H1 (cell line): ENCODE data around the gene SEPTIN7. TPM values are rescaled to one million over a fixed set of nuclear protein-coding genes. Genes with fewer than 3 reads are reported as not detected.
A peak's percentile ranks its signal among the peaks of the same experiment; 100 is the strongest.

Source experiments
- CTCF ChIA-PET: fragments of 300-600 bp; sonication (Branson Sonifier 250); formaldehyde crosslinking; loops from one replicate; lab custom pipeline; 2021; ENCODE audit not compliant: partially characterized antibody; lab: Charles Lee
- POLR2A ChIA-PET: fragments of 300-600 bp; sonication (Branson Sonifier 250); formaldehyde crosslinking; loops from one replicate; lab custom pipeline; 2021; ENCODE audit warnings: inconsistent platforms; ENCODE audit not compliant: partially characterized antibody; lab: Charles Lee
- DNase-seq, 2 experiments: peaks; one replicate each; pipeline versions ENCODE4 v3.0.0 to v3.0.0-alpha.2; 2010 to 2022; ENCODE audit warnings: low spot score in 2 of 2, low read depth in 1 of 2, mixed read lengths in 1 of 2
- FAIRE-seq: peaks from 2 replicates; lab custom pipeline; 2011; peaks lifted over from hg19 to GRCh38; lab: Jason Lieb, UNC
- H2AFZ ChIP-seq: 2 replicates; pipeline ENCODE4 v1.8.1; 2012; ENCODE audit warnings: low read length, inconsistent platforms
- H2AK5ac ChIP-seq: 2 replicates; pipeline ENCODE4 v1.6.1; 2013; ENCODE audit warnings: low read depth, low read length
- H2BK120ac ChIP-seq: replicated peaks from 2 replicates; pipeline ENCODE3; 2013; ENCODE audit warnings: low read depth, low read length, inconsistent platforms
- H2BK12ac ChIP-seq: 2 replicates; pipeline ENCODE4 v1.6.1; 2013; ENCODE audit warnings: low read depth, low read length
- H2BK15ac ChIP-seq: 2 replicates; pipeline ENCODE4 v1.6.1; 2013; ENCODE audit warnings: low read length
- H2BK20ac ChIP-seq: 2 replicates; pipeline ENCODE4 v1.6.1; 2013; ENCODE audit warnings: low read length
- H2BK5ac ChIP-seq: 2 replicates; pipeline ENCODE4 v1.6.1; 2013; ENCODE audit warnings: low read depth, low read length
- H3K14ac ChIP-seq: 2 replicates; pipeline ENCODE4 v1.6.1; 2013; ENCODE audit warnings: inconsistent platforms; ENCODE audit not compliant: insufficient read length
- H3K18ac ChIP-seq: 2 replicates; pipeline ENCODE4 v1.6.1; 2013; ENCODE audit warnings: low read length; ENCODE audit errors: extremely low read depth
- H3K23ac ChIP-seq: 2 replicates; pipeline ENCODE4 v1.6.1; 2013; ENCODE audit warnings: inconsistent platforms; ENCODE audit not compliant: insufficient read length
- H3K23me2 ChIP-seq: 2 replicates; pipeline ENCODE4 v1.6.1; 2013; ENCODE audit warnings: low read depth, low read length
- H3K27ac ChIP-seq: 2 replicates; pipeline ENCODE4 v1.6.1; 2011; ENCODE audit warnings: low read depth, low read length, inconsistent platforms
- H3K27me3 ChIP-seq, 4 experiments: replicated peaks in 1 of 4; 1 replicate in 1 of 4; 2 replicates in 3 of 4; pipeline versions ENCODE4 v1.6.1 to v1.8.1; 2011 to 2013; ENCODE audit warnings: low read length in 3 of 4, mild to moderate bottlenecking in 3 of 4, inconsistent platforms in 2 of 4, mixed read lengths in 2 of 4, moderate library complexity in 1 of 4; ENCODE audit not compliant: control insufficient read depth in 3 of 4, insufficient read depth in 3 of 4; ENCODE audit errors: extremely low read depth in 1 of 4
- H3K36me3 ChIP-seq, 4 experiments: 2 replicates each; pipeline versions ENCODE4 v1.6.1 to v1.8.1; 2011 to 2013; ENCODE audit warnings: mild to moderate bottlenecking in 4 of 4, low read length in 3 of 4, moderate library complexity in 2 of 4, control low read depth in 1 of 4, inconsistent platforms in 1 of 4; ENCODE audit not compliant: insufficient read depth in 4 of 4, control insufficient read depth in 2 of 4
- H3K4ac ChIP-seq: replicated peaks from 2 replicates; pipeline ENCODE3; 2013; ENCODE audit warnings: low read length, low read depth, mixed read lengths, inconsistent platforms; ENCODE audit not compliant: insufficient read length
- H3K4me1 ChIP-seq, 4 experiments: replicated peaks in 1 of 4; 1 replicate in 1 of 4; 2 replicates in 3 of 4; pipeline versions ENCODE4 v1.6.1 to v1.8.1; 2011 to 2013; ENCODE audit warnings: low read length in 3 of 4, inconsistent platforms in 2 of 4, mixed read lengths in 1 of 4; ENCODE audit not compliant: insufficient read depth in 4 of 4, control insufficient read depth in 3 of 4
- H3K4me2 ChIP-seq, 2 experiments: 2 replicates each; pipeline versions ENCODE4 v1.6.1 to v1.8.1; 2011 to 2013; ENCODE audit warnings: low read depth in 2 of 2, low read length in 2 of 2, control low read depth in 1 of 2, inconsistent platforms in 1 of 2, mild to moderate bottlenecking in 1 of 2; ENCODE audit not compliant: insufficient read depth in 1 of 2
- H3K4me3 ChIP-seq, 4 experiments: fragments of 200-600, 300-600 bp in 1 of 4; sonication (generic), shearing (Covaris generic), sonication (Bioruptor Twin) in 1 of 4; 2 replicates each; pipeline versions ENCODE4 v1.5.1 to v1.8.1; 2011 to 2016; ENCODE audit warnings: low read length in 4 of 4, low read depth in 3 of 4, control low read depth in 2 of 4, inconsistent platforms in 2 of 4, mild to moderate bottlenecking in 2 of 4, mixed read lengths in 1 of 4, moderate library complexity in 1 of 4; ENCODE audit not compliant: insufficient read depth in 2 of 4; ENCODE audit errors: extremely low read depth in 1 of 4
- H3K56ac ChIP-seq: replicated peaks from 2 replicates; pipeline ENCODE3; 2013; ENCODE audit warnings: low read depth, mild to moderate bottlenecking, mixed read lengths, low read length, inconsistent platforms; ENCODE audit not compliant: insufficient read length
- H3K79me1 ChIP-seq: 2 replicates; pipeline ENCODE4 v1.6.1; 2013; ENCODE audit warnings: low read depth, low read length, control low read depth
- H3K79me2 ChIP-seq, 2 experiments: 2 replicates each; pipeline versions ENCODE4 v1.6.1 to v1.8.1; 2012 to 2013; ENCODE audit warnings: low read length in 2 of 2, mild to moderate bottlenecking in 2 of 2, inconsistent platforms in 1 of 2; ENCODE audit not compliant: insufficient read depth in 2 of 2, control insufficient read depth in 1 of 2
- H3K9ac ChIP-seq, 4 experiments: replicated peaks in 1 of 4; 1 replicate in 1 of 4; 2 replicates in 3 of 4; pipeline versions ENCODE4 v1.6.1 to v1.8.1; 2011 to 2013; ENCODE audit warnings: low read depth in 3 of 4, low read length in 3 of 4, control low read depth in 2 of 4, mild to moderate bottlenecking in 2 of 4, moderate library complexity in 2 of 4, inconsistent platforms in 1 of 4; ENCODE audit errors: extremely low read depth in 1 of 4
- H3K9me3 ChIP-seq, 2 experiments: 2 replicates each; pipeline versions ENCODE4 v1.6.1 to v1.8.1; 2012 to 2013; ENCODE audit warnings: mild to moderate bottlenecking in 2 of 2, moderate library complexity in 2 of 2, control low read depth in 1 of 2, inconsistent platforms in 1 of 2, low read depth in 1 of 2, low read length in 1 of 2, mixed read lengths in 1 of 2; ENCODE audit not compliant: insufficient read depth in 2 of 2
- H4K20me1 ChIP-seq, 2 experiments: replicated peaks in 1 of 2; 2 replicates each; pipeline versions ENCODE3 to v1.8.1; 2011 to 2013; ENCODE audit warnings: inconsistent platforms in 2 of 2, low read length in 2 of 2, mild to moderate bottlenecking in 1 of 2; ENCODE audit not compliant: insufficient read depth in 2 of 2, control insufficient read depth in 1 of 2
- H4K5ac ChIP-seq: 2 replicates; pipeline ENCODE4 v1.6.1; 2013; ENCODE audit warnings: low read length, low read depth, mixed read lengths, inconsistent platforms; ENCODE audit not compliant: insufficient read length
- H4K8ac ChIP-seq: 2 replicates; pipeline ENCODE4 v1.8.0; 2013; ENCODE audit warnings: mild to moderate bottlenecking, moderate library complexity, low read length, inconsistent platforms; ENCODE audit not compliant: insufficient read depth; ENCODE audit errors: extremely low read depth
- H4K91ac ChIP-seq: replicated peaks from 2 replicates; pipeline ENCODE3; 2013; ENCODE audit warnings: low read length, mixed read lengths, inconsistent platforms; ENCODE audit not compliant: insufficient read length
- CHD1 ChIP-seq: IDR thresholded peaks from 2 replicates; pipeline ENCODE4 v1.6.1; 2012; ENCODE audit warnings: low read depth, low read length, improper control_type of control experiment
- CTCF ChIP-seq, 3 experiments: IDR thresholded peaks; 1 replicate in 2 of 3; 2 replicates in 1 of 3; pipeline versions ENCODE4 v1.5.1 to v1.6.1; 2011; ENCODE audit warnings: low read length in 3 of 3, mild to moderate bottlenecking in 3 of 3, inconsistent platforms in 2 of 3, low read depth in 1 of 3, moderate library complexity in 1 of 3; ENCODE audit not compliant: insufficient read depth in 1 of 3; ENCODE audit errors: control extremely low read depth in 1 of 3
- GABPA ChIP-seq: IDR thresholded peaks from 2 replicates; pipeline ENCODE4 v1.6.1; 2011; ENCODE audit warnings: mild to moderate bottlenecking, low read length, moderate library complexity, borderline replicate concordance; ENCODE audit not compliant: insufficient read depth
- RAD21 ChIP-seq, 2 experiments: IDR thresholded peaks in 1 of 2; conservative IDR thresholded peaks in 1 of 2; 2 replicates each; pipeline ENCODE4 v1.6.1; 2011; ENCODE audit warnings: low read depth in 2 of 2, low read length in 2 of 2, improper control_type of control experiment in 1 of 2, inconsistent platforms in 1 of 2, mild to moderate bottlenecking in 1 of 2, moderate library complexity in 1 of 2
- WGBS, 2 experiments: shearing (Covaris generic) in 1 of 2; methylation state at CpG; one replicate each; pipeline versions ENCODE4 v1.1.6 to v1.1.7; 2013 to 2015; ENCODE audit warnings: low lambda C conversion rate in 2 of 2, mixed read lengths in 2 of 2, inconsistent platforms in 1 of 2, low coverage in 1 of 2, missing lambda C conversion rate in 1 of 2; ENCODE audit not compliant: insufficient replicate concordance in 2 of 2, insufficient coverage in 1 of 2, insufficient read length in 1 of 2; ENCODE audit errors: extremely low coverage in 1 of 2, missing lambda C conversion rate in 1 of 2; 5-methylcytosine and 5-hydroxymethylcytosine counted together
- polyA plus RNA-seq, 7 experiments: library from polyadenylated mRNA; depleted of rRNA in 3 of 7; stranded (reverse) in 5 of 7; unstranded in 2 of 7; fragments of >200 nt in 5 of 7; fragments of 200-250 nt in 2 of 7; gene quantifications; 1 replicate in 5 of 7; 2 replicates in 1 of 7; 4 replicates in 1 of 7; pipeline versions ENCODE4 v1.2.1 to v1.2.3, GENCODE V29; 2011 to 2013; ENCODE audit warnings: missing spikeins in 2 of 7, mixed read lengths in 2 of 7
- total RNA-seq: library from RNA; stranded (reverse); fragmentation: NEBNext Ultra II Directional; extraction: Animal tissue kit (Norgen Biotek cat#: 25700); gene quantifications from 2 replicates; pipeline ENCODE4 v1.2.1, GENCODE V29; 2021

Gene SEPTIN7
- total and polyA plus RNA-seq, 2 of the 8 experiments (the other 6 are each of a cell fraction or from before 2014, with no cell fraction given), result 85.3 to 183 TPM

- no peak overlapping the region for H4K8ac ChIP-seq
- ChIA-PET CTCF (interaction anchor here (1.4 kb wide), 1 partner anchor 47 kb away, joined by 3 read pairs; no protein-coding TSS in a partner anchor), POLR2A (no interaction called here)
- no peak overlapping the region for H2AFZ ChIP-seq
- H3K9ac ChIP-seq, result no peak overlapping the region
- no peak overlapping the region for H3K56ac ChIP-seq
- no peaks in the 10 kb centered on the region for H3K36me3 ChIP-seq
- H3K79me2 ChIP-seq, result no peaks in the 10 kb centered on the region
- WGBS, 2 experiments, result 86% methylated on average over 2 of the region's 2 CpGs; no CpG with 5 or more reads in 1 of the 2 experiments
- H2AK5ac ChIP-seq, result no peak overlapping the region
- DNase-seq (no peak), FAIRE-seq (no peak)
- no peak overlapping the region for H3K4me3 ChIP-seq
- no peak overlapping the region for H2BK120ac ChIP-seq
- no peak overlapping the region for H2BK15ac ChIP-seq
- no peak overlapping the region for H4K91ac ChIP-seq
- no peak overlapping the region for H3K14ac ChIP-seq
- H3K4me1 ChIP-seq, result no peaks in the 10 kb centered on the region; a peak in 1 of 7 replicates
- H3K27ac ChIP-seq, result no peak overlapping the region
- H3K79me1 ChIP-seq, result no peaks in the 10 kb centered on the region
- no peak overlapping the region for H3K18ac ChIP-seq
- H3K4ac ChIP-seq, result no peak overlapping the region
- no peaks in the 10 kb centered on the region for H4K20me1 ChIP-seq
- TF ChIP-seq RAD21 (IDR thresholded peaks at IDR 0.05 in 1 of 2, conservative IDR thresholded peaks at IDR 0.05 in 1 of 2; ENCODE audit: low read depth in 2 of 2, low read length in 2 of 2) (peak; percentile 17 to 29; a peak in 3 of 4 replicates), CHD1 (no peak), CTCF (IDR thresholded peaks at IDR 0.05; ENCODE audit: control extremely low read depth in 1 of 3, insufficient read depth in 1 of 3, low read depth in 1 of 3, low read length in 3 of 3) (peak in 1 of 3 experiments; percentile 19; a peak in 2 of 4 replicates), GABPA (no peak)
- TF ChIP-seq, all 59 proteins: peak for 2
- H4K5ac ChIP-seq, result no peak overlapping the region
- no peak overlapping the region for H2BK20ac ChIP-seq
- H3K23ac ChIP-seq, result no peak overlapping the region
- no peak overlapping the region for H2BK5ac ChIP-seq
- H3K23me2 ChIP-seq, result no peaks in the 10 kb centered on the region; the same call in 1 of the 2 replicates
- no peak overlapping the region for H3K4me2 ChIP-seq
- no peak overlapping the region for H2BK12ac ChIP-seq
- H3K27me3 ChIP-seq, result no peaks in the 10 kb centered on the region
- H3K9me3 ChIP-seq, result no peaks in the 10 kb centered on the region
These were observed 42.4 kb upstream of the SEPTIN7 start for GRCh38 chr7:35758421-35758820.
